Amygdala (tissue), 56 donors: ENCODE measurements around the gene GALNT2.

ENCODE experiments used
- DNase-seq, 56 donors: peaks; one replicate each; lab custom pipeline; 2025; lab: John Stamatoyannopoulos, UW

GALNT2 gene

DNA sequence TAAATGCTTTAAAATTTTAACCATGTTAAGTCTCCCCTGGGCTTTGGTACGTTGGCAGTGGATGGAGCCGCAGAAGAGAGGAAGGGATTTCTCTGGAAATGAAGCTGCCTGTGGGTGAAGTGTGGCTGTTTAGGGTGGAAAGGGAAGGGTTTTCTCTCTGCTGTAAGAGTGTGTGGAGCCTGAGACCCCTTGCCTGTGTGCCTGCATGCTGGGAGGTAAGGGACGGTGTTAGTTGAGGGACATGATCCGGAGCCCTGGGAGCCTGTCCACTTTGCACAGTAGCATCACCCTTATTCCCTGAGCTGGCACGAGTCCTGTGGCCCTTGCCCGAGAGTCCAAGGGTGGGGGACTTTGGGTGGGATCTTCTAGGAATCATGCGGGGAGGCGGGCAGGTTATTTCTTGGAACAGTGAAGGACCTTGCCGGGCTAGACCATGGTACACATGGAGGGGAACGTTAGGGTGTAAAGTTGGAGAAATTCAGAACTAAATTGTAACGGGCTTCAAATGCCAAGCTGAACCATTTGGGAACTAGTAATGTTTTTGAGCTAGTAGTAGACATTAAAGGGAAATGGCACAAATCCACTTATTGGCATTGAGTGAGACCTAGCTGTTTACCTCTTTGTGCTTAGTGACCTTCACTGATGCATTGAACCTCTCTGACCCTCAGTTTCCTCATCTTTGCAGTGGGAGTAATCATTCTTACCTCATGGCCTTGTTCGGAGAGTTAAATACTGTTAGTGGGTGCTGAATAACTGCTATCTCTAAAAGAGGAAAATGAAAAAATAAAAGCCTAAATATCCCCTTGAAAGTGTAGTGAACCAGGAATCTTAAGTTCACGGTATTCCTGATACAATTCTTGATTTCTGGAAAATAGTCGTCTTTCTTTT lies 3.5 kb downstream of the GALNT2 start:
- no peak for DNase-seq

DNA sequence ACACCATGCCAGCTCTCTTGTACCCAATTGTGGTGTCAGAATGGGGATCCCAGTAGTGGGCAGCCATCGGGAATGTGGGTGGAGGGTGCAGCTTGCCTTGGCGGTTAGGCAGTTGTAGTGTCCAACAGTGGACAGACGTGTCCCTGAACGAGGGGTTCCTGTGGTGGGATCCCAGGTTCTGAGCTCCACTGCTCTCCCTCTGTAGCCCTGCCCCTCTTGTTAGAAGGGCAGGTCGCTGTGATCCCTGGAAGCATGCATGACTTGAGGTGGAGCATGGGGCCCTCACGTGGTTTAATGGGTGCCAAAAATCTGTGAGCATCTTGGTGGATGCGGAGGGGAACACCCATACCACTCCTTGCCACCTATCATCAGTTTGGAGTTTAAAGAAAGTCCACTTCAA lies 4.3 kb downstream of the GALNT2 start:
- DNase-seq = no peak

GRCh38 chr1:230072296-230072695 lies 5.3 kb downstream of the GALNT2 start:
- no peak for DNase-seq

DNA sequence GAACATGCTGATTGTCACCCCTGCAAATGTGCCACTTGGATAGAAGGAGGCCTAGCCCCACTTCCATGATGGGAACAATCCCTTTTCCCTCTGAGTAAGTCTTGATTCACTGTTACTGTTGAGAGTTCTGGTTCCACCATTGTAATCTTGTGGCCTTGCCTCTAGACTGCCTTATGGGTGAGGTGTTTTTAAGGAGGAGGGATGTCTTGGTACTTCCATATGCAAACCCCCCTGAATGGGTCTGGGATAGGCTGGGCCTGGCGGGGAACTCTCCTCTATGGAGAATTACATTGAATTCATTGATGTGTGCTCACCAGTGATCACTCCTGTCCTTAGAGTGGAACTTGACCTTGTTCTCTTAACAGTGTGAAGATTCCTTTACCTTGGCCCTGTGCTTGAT lies 5.8 kb downstream of the GALNT2 start:
- DNase-seq = no peak

DNA sequence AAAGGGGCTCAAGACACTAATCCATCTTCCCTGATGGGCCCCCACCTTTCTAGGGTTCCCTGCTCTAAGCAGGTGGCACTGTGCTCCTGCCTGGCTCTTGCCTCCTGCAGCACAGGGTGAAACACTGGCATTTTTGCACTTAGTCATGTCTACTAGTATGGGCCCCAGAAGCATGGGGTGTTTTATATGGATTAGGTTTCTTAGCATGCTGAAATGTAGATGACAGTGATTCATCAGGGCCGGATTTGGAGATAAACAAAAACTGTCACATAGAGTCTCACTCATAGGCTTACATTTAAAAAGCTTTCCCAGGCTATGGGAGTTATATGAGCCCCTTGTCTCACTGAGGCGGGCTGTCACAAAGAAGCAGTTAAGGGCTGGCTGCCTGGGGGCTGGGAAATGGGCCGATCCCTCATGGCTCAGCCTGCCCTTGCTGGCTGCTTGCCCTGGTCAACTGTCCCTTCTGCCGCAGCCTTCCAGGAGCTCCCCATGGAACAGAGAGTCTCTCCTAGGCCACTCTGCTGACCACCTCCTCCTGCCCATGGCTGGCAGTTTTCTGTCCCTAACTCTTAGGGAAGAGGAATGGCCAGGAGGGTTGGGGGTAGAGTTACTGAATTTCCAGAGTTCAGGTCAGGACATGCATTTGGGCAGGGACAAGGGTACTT lies 6.5 kb downstream of the GALNT2 start:
- DNase-seq = peak in 27 of 56 donors; percentile 4 to 69 (median 40)

GRCh38 chr1:230074270-230074669 lies 7.2 kb downstream of the GALNT2 start:
- DNase-seq = no peak

GRCh38 chr1:230074762-230075161 lies 7.7 kb downstream of the GALNT2 start:
- no peak for DNase-seq

DNA sequence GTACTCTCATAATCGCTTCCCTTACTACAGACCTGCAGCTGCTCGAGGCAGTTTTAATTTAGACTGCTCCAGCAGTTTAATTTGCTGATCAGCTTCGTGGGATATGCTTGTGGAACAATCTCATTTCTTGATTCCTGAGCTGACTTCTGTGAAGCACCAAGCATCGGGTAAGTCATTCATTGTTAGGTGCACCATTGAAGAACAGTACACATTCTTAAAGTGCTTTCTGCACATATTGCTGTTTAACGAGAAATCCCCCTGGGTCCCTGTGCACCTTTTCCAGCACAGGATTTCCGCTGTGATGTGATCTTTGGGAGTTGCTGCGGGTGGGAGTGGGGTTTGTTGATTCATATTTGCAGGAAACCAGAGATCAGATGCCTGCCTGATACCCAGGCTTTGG lies 9.1 kb downstream of the GALNT2 start:
- no peak for DNase-seq

DNA sequence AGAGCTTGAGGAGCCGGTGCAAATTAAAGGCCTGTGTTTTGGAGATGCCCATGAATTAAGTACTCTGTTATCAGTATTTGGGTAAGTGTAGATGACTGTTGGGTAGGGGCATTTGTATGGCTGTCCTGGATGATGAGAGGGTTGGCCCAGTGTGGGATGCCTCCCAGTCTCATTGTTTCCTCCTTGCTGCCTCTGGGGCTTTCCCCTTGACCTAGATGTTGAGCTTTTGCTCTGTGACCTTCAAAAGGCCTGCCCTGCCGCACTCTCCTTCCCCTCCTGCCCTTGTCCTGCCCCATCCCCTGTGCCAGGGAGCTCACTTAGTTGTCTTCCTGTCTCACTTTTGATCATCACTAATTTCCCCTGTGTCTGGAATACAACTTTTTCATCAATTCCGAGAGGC lies 10.0 kb downstream of the GALNT2 start:
- no peak for DNase-seq

- no peak for DNase-seq
These were observed 10.6 kb downstream of the GALNT2 start for GRCh38 chr1:230077436-230078213.

DNA sequence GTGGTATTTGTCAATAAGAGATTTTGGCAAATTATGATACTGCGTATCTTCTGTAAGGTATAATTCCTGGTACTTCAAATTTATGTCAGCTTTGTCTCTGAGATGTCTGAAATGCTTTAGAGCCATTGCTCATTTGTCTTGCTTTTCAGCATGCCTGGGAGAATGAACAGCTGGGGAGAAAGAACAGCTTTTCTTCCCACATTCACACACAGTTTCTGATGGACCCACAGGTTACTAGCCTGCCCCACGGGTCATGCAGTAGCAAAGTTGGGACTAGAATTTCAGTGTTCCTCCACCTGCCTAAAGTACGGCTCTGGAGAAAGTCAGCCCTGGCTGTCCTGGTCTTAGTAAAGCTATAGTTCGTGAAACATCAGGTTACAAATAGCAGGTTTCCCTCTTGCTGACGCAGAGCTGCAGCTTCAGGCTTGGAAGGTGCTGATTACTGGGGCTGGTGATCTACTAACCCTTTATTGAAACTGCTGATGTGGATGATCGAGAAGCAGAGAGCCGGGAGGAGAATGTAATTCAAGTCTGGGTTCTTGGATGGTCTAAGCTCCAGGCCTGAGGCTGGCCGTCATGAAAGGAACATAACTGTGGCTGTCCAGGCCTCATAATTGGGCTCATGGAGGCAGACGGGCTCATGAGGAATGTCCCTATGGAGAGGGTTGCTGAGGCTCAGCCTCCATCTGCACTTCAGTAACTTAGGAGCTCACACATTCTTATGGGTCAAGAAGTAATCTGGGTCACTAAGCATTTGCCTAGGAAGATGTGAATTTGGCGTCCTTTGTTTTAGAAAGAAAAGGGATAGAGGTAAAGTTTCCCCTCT lies 12.4 kb downstream of the GALNT2 start:
- no peak for DNase-seq

DNA sequence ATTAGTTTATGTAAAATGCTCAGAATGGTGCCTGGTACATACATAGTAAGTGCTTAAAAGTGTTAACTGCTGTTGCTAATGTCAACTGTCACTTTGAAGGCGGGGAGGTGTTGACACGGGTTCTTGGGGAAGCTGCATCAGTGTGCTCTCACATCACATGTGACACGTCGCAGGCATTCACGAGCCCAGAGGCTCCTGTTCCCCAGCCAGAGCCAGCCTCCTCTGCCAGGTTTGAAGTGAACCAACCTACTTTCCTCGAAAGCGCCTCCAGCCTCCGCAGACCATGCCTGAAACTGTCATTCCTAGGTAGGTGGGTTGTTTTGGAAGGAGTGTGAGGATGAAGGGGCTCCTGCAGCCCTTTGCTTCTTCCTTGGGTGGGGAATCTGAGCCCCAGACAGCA lies 13.8 kb downstream of the GALNT2 start:
- DNase-seq = peak in 1 of 56 donors; percentile 15

DNA sequence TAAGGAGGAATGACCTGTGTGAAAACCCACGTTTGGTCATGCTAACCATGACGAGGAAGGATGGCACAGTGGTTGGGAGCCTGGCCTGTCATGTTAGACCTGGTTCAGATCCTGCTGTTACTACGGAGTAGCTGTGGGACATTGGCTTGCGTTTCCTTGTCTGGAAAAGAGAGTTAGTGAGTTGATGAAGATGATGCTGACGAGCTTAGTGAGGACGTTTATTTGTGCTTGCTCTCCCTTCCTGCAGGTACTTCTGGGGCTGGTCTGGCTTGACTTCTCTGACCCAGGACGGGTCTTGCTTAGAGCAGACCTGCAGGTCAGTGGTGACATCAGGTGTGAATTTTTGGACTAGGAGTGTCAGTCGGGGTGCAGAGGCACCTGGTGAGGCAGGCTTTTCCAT lies 14.7 kb downstream of the GALNT2 start:
- no peak for DNase-seq

- DNase-seq = no peak
These were observed 15.2 kb downstream of the GALNT2 start for GRCh38 chr1:230082211-230082610.

- DNase-seq = no peak
These were observed 16.0 kb downstream of the GALNT2 start for GRCh38 chr1:230083053-230083452.

GRCh38 chr1:230083746-230084407 lies 16.8 kb downstream of the GALNT2 start:
- no peak for DNase-seq

DNA sequence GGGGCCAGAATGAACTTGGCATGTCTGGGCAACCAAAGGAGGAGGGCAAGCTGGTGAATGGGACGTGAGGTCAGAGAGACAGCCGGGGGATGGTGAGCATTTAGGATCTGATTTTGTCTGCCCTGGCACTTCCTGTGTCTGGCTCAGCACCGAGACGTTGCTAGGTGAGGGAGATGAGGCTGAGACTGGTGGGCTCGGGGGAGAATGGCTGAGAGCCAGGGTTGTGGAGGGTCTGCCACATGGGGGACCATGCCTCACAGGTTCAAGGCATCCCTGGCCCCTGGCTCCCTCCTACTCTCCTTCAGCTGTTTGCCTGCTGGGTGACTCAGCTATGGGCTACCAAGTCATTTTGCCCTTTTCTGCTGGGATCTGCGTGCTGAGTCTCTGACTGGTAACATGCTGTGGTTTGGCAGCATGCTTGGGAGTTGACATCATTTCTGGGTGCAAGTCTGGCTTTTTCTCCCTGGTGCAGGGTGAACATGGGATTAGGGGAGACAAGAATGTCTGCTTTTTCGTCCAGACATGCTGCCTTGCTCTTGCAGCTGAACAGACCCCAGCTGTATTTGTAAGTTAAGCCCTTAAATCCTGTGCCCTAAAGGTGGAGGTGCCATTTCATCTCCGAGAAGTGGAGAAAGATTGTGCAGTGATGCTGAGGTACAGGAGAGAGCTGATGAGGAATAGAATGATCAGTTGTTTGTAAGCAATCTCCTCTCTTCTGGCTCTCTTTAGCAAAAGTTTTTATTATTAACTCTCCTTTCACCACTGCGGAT lies 17.6 kb downstream of the GALNT2 start:
- peak in 4 of 56 donors; percentile 30 to 69 (median 40) for DNase-seq

GRCh38 chr1:230085178-230085515 lies 18.1 kb downstream of the GALNT2 start:
- DNase-seq = no peak

- no peak for DNase-seq
These were observed 19.1 kb downstream of the GALNT2 start for GRCh38 chr1:230086151-230086550.
